Ascending aorta (tissue), 2 donors: Measurements from ENCODE around the gene SACS. TPM values are rescaled to one million over a fixed set of nuclear protein-coding genes. Genes with fewer than 3 reads are reported as not detected.

Experiments used
- DNase-seq, 2 donors: peaks; one replicate each; pipeline ENCODE4 v3.0.0-alpha.2; 2019; ENCODE audit warnings: low spot score in 2 of 2
- H3K27ac ChIP-seq, 2 donors: fragments of 200-600 bp; sonication (generic); one replicate each; pipeline ENCODE4 v1.5.1; 2016 to 2017; ENCODE audit warnings: mild to moderate bottlenecking in 1 of 2
- H3K27me3 ChIP-seq: fragments of 200-600 bp; sonication (generic); one replicate; pipeline ENCODE4 v1.5.1; 2017
- H3K36me3 ChIP-seq, 2 donors: fragments of 200-600 bp; sonication (generic); one replicate each; pipeline ENCODE4 v1.5.1; 2016
- H3K4me1 ChIP-seq, 2 donors: fragments of 200-600 bp; sonication (generic); one replicate each; pipeline ENCODE4 v1.5.1; 2016 to 2017; ENCODE audit warnings: mild to moderate bottlenecking in 1 of 2
- H3K4me3 ChIP-seq, 2 donors: fragments of 200-600 bp; sonication (generic); one replicate each; pipeline ENCODE4 v1.5.1; 2016 to 2017; ENCODE audit warnings: mild to moderate bottlenecking in 1 of 2
- H3K9me3 ChIP-seq, 2 donors: fragments of 200-600 bp; sonication (generic); one replicate each; pipeline ENCODE4 v1.5.1; 2016
- CTCF ChIP-seq, 3 experiments: fragments of 200-600 bp in 2 of 3; fragments of 450-650 bp in 1 of 3; sonication (generic) in 2 of 3; IDR thresholded peaks; one replicate each; pipeline ENCODE4 v1.5.1; 2016 to 2019; ENCODE audit warnings: antibody characterized with exemption in 3 of 3, mild to moderate bottlenecking in 1 of 3, moderate library complexity in 1 of 3
- intact Hi-C: fragments of 100-400 bp; cut with DNase I; formaldehyde crosslinking; loops from one replicate; pipeline ENCODE4 v1.15.1; 2023
- total RNA-seq: library from RNA; depleted of rRNA; stranded (reverse); fragments of >200 nt; gene quantifications from one replicate; pipeline ENCODE4 v1.1.0, GENCODE V29; 2016

The SACS gene
- total RNA-seq, 1 donor from 2014 or later, result 13.1 TPM

GRCh38 chr13:23292586-23292985, 140.9 kb downstream of the SACS start:
- Histone ChIP-seq H3K4me1 (peaks cover 0 to 5% of the 10 kb centered on the region in 2 donors), H3K27me3 (no peaks in the 10 kb centered on the region), H3K9me3 (no peaks in the 10 kb centered on the region), H3K27ac (no peak overlapping the region), H3K4me3 (no peak overlapping the region), H3K36me3 (no peaks in the 10 kb centered on the region)
- no peak for DNase-seq
- no peak for TF ChIP-seq CTCF (IDR thresholded peaks at IDR 0.05)
- intact Hi-C loops, result no loop called here

- Histone ChIP-seq H3K4me1 (peaks cover 0 to 5% of the 10 kb centered on the region in 2 donors), H3K9me3 (no peaks in the 10 kb centered on the region), H3K36me3 (no peaks in the 10 kb centered on the region), H3K4me3 (no peak overlapping the region), H3K27ac (no peak overlapping the region), H3K27me3 (no peaks in the 10 kb centered on the region)
- TF ChIP-seq CTCF (IDR thresholded peaks at IDR 0.05), result no peak
- DNase-seq, result no peak
- intact Hi-C loops, result no loop called here
These were observed 143.6 kb downstream of the SACS start for GRCh38 chr13:23289917-23290357.

DNA sequence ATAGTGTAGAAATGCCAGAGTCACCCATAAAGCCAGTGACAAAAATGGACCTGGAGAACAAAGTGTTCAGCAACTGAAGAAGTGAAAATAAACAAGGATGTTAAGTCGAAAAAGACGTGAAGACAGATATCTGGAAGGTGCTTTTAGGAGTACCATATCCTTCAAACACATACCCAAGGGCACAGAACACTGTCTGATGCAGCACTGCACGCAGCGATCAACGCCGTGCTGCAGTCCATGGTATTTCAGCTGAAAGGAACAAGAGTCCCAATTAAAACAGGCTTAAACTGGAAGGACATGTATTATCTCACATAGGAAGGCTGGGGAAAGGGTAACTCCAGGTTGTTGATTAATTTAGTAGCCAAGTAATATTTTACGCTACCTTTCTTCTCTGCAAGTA, 144.5 kb downstream of the SACS start:
- no peaks in the 10 kb centered on the region for H3K27me3 ChIP-seq
- H3K9me3 ChIP-seq, result no peaks in the 10 kb centered on the region
- no peak for DNase-seq
- H3K36me3 ChIP-seq, result no peaks in the 10 kb centered on the region
- intact Hi-C loops, result no loop called here
- no peak for TF ChIP-seq CTCF (IDR thresholded peaks at IDR 0.05)
- H3K4me1 ChIP-seq, result peaks cover 0 to 5% of the 10 kb centered on the region in 2 donors
- peak overlapping the region in 1 of 2 donors; percentile 28 for H3K4me3 ChIP-seq
- H3K27ac ChIP-seq, result peak overlapping the region in 1 of 2 donors; percentile 5

- no peak overlapping the region for H3K4me3 ChIP-seq
- peak overlapping the region in 1 of 2 donors; percentile 5 for H3K27ac ChIP-seq
- TF ChIP-seq CTCF (IDR thresholded peaks at IDR 0.05), result no peak
- H3K36me3 ChIP-seq, result no peaks in the 10 kb centered on the region
- intact Hi-C loops, result no loop called here
- no peak for DNase-seq
- peaks cover 0 to 5% of the 10 kb centered on the region in 2 donors for H3K4me1 ChIP-seq
- no peaks in the 10 kb centered on the region for H3K9me3 ChIP-seq
- no peaks in the 10 kb centered on the region for H3K27me3 ChIP-seq
These were observed 144.9 kb downstream of the SACS start for GRCh38 chr13:23288564-23288963.

DNA sequence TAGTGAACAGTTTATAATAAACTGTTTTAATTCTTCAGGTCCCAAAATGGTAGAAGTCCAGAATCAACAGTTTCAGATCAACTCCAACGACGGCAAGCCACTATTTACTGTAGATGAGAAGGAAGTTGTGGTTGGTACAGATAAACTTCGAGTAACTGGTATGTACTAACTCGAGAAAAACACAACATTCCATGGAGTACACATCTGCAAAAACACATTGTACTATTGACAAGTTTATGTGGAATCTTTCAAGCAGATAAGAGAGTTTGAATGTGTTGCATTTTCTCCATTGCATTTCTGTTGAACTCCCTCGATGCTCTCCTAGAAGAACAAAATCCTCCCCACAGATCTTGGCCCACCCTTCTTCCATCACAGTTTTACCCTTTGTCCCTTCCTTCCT, 154.2 kb downstream of the SACS start:
- no peak for DNase-seq
- Histone ChIP-seq H3K27ac (no peak overlapping the region), H3K36me3 (no peaks in the 10 kb centered on the region), H3K9me3 (no peaks in the 10 kb centered on the region), H3K4me1 (no peaks in the 10 kb centered on the region), H3K4me3 (no peak overlapping the region), H3K27me3 (no peaks in the 10 kb centered on the region)
- TF ChIP-seq CTCF (IDR thresholded peaks at IDR 0.05), result no peak
- intact Hi-C loops, result no loop called here

Other genes starting within 250 kb of the SACS start
- gene TNFRSF19, start 136.7 kb upstream of the SACS start, total RNA-seq, result 0.85 TPM